ENCODE data around the gene SLC43A3.
A peak's percentile ranks its signal among the peaks of the same experiment; 100 is the strongest.

Gene SLC43A3

GRCh38 chr11:57429946-57430345 is 3.0 kb upstream of the SLC43A3 start:
- no peaks in the 10 kb centered on the region for H3K27me3 ChIP-seq (ENCODE audit: insufficient read depth, poor library complexity, severe bottlenecking)
- no peak overlapping the region for H3K4me3 ChIP-seq (replicated peaks; ENCODE audit: insufficient read depth, low read length)
- DNase-seq (ENCODE audit: low read depth in 1 of 2, low spot score in 1 of 2), result no peak
- H3K27ac ChIP-seq (replicated peaks), result no peak overlapping the region
- TF ChIP-seq REST (IDR thresholded peaks at IDR 0.05; ENCODE audit: insufficient replicate concordance, low read depth) (no peak), GABPA (IDR thresholded peaks at IDR 0.05; ENCODE audit: low read depth) (no peak), POLR2AphosphoS5 (IDR thresholded peaks at IDR 0.05; ENCODE audit: low read depth) (no peak), SPI1 (IDR thresholded peaks at IDR 0.05; ENCODE audit: borderline replicate concordance, low read depth) (no peak), CTCF (IDR thresholded peaks at IDR 0.05; ENCODE audit: insufficient read depth, low read length) (no peak)

- no peak for DNase-seq (ENCODE audit: low read depth in 1 of 2, low spot score in 1 of 2)
- TF ChIP-seq CTCF (IDR thresholded peaks at IDR 0.05; ENCODE audit: insufficient read depth, low read length) (no peak), POLR2AphosphoS5 (IDR thresholded peaks at IDR 0.05; ENCODE audit: low read depth) (no peak), SPI1 (IDR thresholded peaks at IDR 0.05; ENCODE audit: borderline replicate concordance, low read depth) (no peak), REST (IDR thresholded peaks at IDR 0.05; ENCODE audit: insufficient replicate concordance, low read depth) (no peak), GABPA (IDR thresholded peaks at IDR 0.05; ENCODE audit: low read depth) (no peak)
- Histone ChIP-seq H3K27ac (replicated peaks) (no peak overlapping the region), H3K27me3 (ENCODE audit: insufficient read depth, poor library complexity, severe bottlenecking) (no peaks in the 10 kb centered on the region), H3K4me3 (replicated peaks; ENCODE audit: insufficient read depth, low read length) (no peak overlapping the region)
These were observed 1.7 kb upstream of the SLC43A3 start for GRCh38 chr11:57428643-57429042.

- peak overlapping the region; percentile 96 for H3K27ac ChIP-seq (replicated peaks)
- no peak for DNase-seq (ENCODE audit: low read depth in 1 of 2, low spot score in 1 of 2)
- no peak overlapping the region for H3K4me3 ChIP-seq (replicated peaks; ENCODE audit: insufficient read depth, low read length)
- H3K27me3 ChIP-seq (ENCODE audit: insufficient read depth, poor library complexity, severe bottlenecking), result no peaks in the 10 kb centered on the region
- TF ChIP-seq POLR2AphosphoS5 (IDR thresholded peaks at IDR 0.05; ENCODE audit: low read depth) (no peak), GABPA (IDR thresholded peaks at IDR 0.05; ENCODE audit: low read depth) (no peak), REST (IDR thresholded peaks at IDR 0.05; ENCODE audit: insufficient replicate concordance, low read depth) (no peak), CTCF (IDR thresholded peaks at IDR 0.05; ENCODE audit: insufficient read depth, low read length) (no peak), SPI1 (IDR thresholded peaks at IDR 0.05; ENCODE audit: borderline replicate concordance, low read depth) (no peak)
These were observed 784 bp upstream of the SLC43A3 start for GRCh38 chr11:57427727-57428082.
